Cardiac fibroblast (primary cell): ENCODE measurements around the gene COL10A1.

ENCODE experiments used
- DNase-seq, 2 donors: peaks; one replicate each; pipeline versions ENCODE4 v3.0.0 to v3.0.0-alpha.2; 2010; ENCODE audit warnings: low read depth in 2 of 2
- H3K4me3 ChIP-seq, 2 donors: replicated peaks in 1 of 2; 1 replicate in 1 of 2; 2 replicates in 1 of 2; pipeline ENCODE4 v1.5.1; 2011; ENCODE audit warnings: low read depth in 2 of 2, low read length in 2 of 2, mild to moderate bottlenecking in 2 of 2, moderate library complexity in 1 of 2
- CTCF ChIP-seq: IDR thresholded peaks from one replicate; pipeline ENCODE4 v1.5.1; 2011; ENCODE audit warnings: low read depth, mild to moderate bottlenecking, low read length, inconsistent platforms

COL10A1 gene

GRCh38 chr6:116094041-116094440, 31.9 kb downstream of the COL10A1 start:
- H3K4me3 ChIP-seq = no peak overlapping the region
- no peak for DNase-seq
- no peak for TF ChIP-seq CTCF

GRCh38 chr6:116090251-116090650, 35.7 kb downstream of the COL10A1 start:
- DNase-seq = no peak
- TF ChIP-seq CTCF = no peak
- no peak overlapping the region for H3K4me3 ChIP-seq

- no peak for DNase-seq
- TF ChIP-seq CTCF = no peak
- no peak overlapping the region for H3K4me3 ChIP-seq
Measured at GRCh38 chr6:116088946-116089345, 37.0 kb downstream of the COL10A1 start.

GRCh38 chr6:116087437-116088027, 38.4 kb downstream of the COL10A1 start:
- peak; percentile 11 to 42 for DNase-seq
- TF ChIP-seq CTCF = no peak
- H3K4me3 ChIP-seq = no peak overlapping the region

- H3K4me3 ChIP-seq = no peak overlapping the region
- TF ChIP-seq CTCF = no peak
- DNase-seq = no peak
Measured at GRCh38 chr6:116084284-116084683, 41.6 kb downstream of the COL10A1 start.

- no peak for DNase-seq
- TF ChIP-seq CTCF = no peak
- no peak overlapping the region for H3K4me3 ChIP-seq
Measured at GRCh38 chr6:116083052-116083451, 42.9 kb downstream of the COL10A1 start.

- no peak for DNase-seq
- TF ChIP-seq CTCF = no peak
- H3K4me3 ChIP-seq = no peak overlapping the region
Measured at GRCh38 chr6:116078945-116079344, 47.0 kb downstream of the COL10A1 start.
